Raji (cell line): Measurements from ENCODE around the gene FRMD6.

Experiments
- POLR2A ChIP-seq: IDR thresholded peaks from 2 replicates; pipeline ENCODE4 v1.6.1; 2011; ENCODE audit warnings: low read depth, low read length, control low read depth; ENCODE audit not compliant: insufficient read depth

FRMD6 gene

DNA sequence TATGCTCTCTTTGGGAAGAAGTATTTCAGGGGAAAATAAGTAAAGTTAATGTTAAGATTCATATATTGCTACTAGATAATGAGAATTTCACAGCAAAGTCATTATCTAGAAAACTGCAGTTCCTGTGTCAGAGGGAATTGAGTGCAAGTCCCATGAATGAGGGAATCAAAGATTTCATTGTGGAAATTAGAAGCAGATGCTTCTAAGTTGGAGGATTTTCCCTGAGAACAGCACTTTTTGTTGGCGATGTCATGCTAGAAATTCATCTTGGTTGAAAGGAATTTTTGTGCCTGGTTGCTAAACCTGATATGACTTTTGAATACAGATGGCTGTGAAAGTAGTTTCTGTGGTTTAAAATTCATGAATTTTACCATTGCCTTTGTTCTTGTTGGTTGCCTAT lies 25.6 kb downstream of the FRMD6 start:
- TF ChIP-seq POLR2A, result no peak

DNA sequence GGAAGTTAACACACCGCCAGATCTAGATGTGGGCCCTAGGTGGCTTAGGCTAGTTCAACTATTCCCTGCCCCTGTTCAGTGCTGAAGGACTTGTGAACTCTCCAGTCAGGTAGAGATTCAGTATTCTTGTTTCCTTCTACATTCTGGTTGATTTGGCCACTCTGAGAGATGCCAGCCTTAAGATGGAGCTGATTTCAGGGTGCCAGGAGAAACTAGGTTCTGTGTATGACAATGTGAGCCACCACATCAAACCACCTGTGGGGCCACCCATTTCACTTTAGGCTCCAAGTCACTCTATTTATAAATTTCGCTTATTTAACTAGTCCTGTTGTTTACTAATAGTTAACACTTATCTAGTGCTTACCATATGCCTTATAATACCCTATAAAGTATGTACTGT lies 26.0 kb downstream of the FRMD6 start:
- TF ChIP-seq POLR2A, result no peak

DNA sequence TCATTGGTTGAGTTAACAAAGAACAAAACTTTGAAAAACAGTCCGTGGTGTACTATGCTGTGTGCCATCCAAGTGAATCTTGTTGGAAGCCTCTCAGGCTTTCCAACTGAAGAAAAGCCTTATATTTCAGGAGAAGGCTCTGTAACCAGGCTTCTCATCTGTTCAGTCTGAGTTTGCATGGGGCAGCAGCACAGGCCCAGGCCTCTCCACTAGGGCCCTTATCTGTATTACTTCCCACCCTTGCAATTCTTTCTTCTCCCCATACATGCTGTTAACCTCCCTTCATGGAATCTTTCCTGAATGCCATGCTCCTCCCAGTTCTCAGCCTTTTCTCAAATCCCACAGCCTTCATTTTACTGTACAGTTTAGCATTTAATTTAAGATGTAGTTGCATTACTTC lies 28.3 kb downstream of the FRMD6 start:
- TF ChIP-seq POLR2A, result no peak

DNA sequence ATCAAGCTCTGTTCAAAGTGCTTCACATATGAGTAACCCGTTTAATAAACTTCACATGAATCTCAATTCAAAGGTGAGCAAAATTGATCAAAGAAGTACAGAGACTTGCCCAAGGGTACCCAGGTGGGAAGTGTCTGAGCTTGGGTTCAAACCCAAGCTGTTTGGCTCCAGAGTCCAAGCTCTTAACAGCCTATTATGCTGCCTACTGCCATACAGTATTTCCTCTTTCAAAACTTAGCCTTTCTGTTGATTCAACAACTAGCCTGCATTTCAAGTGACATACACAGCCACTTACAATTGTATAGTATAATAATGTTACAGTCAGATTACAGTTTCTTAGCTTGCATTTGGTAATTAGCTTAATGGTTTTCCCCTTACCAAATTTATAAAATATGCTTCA lies 29.7 kb downstream of the FRMD6 start:
- no peak for TF ChIP-seq POLR2A

DNA sequence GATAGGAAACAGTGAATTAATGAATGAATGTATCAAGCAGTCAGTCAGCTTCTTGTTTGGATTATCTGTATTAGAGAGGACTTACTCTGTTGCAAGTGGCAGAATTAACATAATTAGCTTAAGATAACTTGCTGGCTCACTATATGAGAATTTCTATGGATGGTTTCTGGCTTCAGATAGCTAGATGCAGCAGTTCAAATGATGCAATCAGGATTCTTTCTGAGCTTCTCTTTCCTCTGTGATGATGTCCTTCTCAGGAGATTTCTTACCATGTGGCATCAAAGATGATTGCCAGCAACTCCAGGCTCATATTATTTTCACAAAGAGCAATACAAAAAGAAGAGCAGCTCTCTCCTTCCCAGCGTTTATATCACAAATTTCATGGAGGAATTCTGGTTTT lies 30.7 kb downstream of the FRMD6 start:
- TF ChIP-seq POLR2A, result no peak

DNA sequence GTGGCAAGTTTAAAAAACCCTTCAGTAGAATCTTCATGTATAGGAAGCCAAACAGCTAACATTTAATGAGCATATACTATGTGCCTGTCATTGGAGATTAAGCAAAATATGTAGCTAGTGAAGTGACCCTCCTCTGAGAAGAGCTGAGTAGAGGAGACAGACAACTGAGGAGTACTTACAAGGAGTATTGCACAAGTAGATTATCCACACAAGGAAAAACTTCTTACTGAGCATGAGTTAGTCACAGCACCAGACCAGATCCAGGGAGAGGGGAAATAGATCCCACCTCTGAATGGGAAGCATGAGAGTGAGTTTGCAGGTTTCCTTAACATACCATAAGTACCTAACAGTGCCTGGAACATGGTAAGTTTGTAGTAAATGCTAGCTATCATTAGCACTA lies 33.0 kb downstream of the FRMD6 start:
- TF ChIP-seq POLR2A, result no peak

DNA sequence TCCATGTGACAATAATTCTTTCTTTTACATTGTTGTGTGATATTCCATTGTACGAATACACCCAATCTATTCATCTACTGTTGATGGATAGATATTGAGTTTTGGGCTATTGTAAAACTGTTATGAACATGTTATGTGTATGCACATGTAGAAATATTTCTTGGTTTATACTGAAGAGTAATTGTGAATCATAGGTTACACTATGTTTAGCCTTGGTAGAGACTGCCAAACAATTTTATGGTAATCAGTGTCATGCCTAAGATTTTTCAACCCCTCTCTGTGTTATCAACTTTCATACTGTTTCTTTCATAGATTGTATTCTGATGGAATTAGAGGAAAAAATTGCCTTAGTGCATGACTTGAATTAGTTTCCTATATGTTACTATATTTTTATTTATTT lies 39.5 kb downstream of the FRMD6 start:
- no peak for TF ChIP-seq POLR2A

DNA sequence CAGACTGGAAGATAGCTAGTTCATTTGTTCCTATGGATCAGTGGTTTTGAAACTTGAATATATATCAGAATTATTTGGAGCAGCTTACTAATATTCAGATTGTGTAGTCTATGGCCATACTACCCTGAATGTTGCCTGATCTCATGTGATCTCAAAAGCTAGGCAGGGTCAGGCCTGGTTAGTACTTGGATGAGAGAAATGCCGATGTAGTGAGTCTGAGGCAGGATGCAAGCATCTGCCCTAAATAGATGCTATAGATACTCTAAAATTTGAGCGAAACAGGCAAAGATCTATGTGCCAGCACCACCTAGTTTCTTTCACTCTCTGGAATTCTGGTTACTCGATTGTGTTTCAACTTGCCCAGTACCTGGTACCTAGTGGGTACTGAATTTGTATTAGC lies 40.9 kb downstream of the FRMD6 start:
- no peak for TF ChIP-seq POLR2A

DNA sequence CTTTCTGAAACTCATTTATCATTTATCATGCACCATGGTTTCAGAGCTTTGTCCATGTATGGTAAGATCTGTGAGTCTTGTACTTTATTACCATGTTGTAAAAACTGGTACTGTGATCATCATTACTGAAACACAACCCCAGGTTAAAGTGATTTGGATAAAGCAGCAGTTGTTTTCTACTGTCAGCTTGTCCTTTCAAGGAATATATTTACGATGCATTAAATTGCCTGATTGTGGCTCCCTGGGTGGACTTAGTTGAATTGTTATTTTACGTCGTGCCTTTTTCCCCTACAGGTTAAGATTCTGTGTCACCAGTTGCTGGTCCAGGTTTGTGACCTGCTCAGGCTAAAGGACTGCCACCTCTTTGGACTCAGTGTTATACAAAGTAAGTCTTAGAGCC lies 46.1 kb downstream of the FRMD6 start:
- TF ChIP-seq POLR2A, result no peak

DNA sequence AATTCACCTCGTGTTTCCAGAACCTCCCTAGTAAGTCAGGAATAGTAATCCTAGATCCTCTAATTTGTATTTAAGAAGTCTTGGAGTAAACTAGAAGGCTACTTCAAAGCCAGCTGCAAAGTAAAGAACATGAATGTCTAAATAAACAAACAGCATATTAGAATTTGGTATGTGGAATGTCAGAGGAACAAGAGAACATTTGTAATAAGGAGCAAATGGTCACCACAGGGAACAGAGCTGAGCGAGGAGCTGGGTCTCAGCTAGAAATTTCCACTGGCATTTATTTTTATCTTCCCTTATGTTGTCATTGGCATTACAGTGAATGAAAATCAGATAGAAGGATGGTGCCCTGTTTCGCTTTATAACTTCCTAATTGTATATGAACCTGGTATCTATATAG lies 50.2 kb downstream of the FRMD6 start:
- TF ChIP-seq POLR2A, result no peak

DNA sequence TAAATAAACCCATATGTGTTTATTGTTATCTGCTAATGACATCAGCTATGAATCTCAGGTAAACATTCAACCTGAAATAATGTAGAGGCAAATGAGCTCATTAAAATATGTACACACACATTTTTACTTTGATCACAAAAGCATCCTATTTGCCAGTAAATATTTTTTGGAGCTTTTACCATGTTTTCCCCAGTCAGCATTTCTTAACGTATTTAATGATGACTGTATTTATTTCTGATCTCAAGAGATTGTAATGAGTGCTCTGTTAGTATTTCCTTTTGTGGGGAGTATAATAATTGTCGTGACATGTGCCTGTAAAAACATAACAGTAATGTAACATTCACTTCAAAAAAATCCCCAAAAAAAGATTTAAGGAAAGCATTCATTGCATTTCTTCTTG lies 52.1 kb downstream of the FRMD6 start:
- no peak for TF ChIP-seq POLR2A

DNA sequence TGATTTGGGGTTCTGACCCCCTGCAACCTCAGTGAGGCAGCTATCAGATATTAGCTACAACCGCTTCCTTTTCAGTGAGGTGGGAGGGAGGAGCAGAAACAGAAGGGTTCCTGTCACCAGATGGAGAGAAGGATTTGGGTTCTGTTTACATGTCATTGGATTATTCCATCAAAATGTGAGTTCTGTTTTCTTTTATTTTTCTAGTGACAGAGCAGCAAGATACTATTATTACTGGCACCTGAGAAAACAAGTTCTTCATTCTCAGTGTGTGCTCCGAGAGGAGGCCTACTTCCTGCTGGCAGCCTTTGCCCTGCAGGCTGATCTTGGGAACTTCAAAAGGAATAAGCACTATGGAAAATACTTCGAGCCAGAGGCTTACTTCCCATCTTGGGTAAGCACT lies 52.8 kb downstream of the FRMD6 start:
- TF ChIP-seq POLR2A, result no peak

DNA sequence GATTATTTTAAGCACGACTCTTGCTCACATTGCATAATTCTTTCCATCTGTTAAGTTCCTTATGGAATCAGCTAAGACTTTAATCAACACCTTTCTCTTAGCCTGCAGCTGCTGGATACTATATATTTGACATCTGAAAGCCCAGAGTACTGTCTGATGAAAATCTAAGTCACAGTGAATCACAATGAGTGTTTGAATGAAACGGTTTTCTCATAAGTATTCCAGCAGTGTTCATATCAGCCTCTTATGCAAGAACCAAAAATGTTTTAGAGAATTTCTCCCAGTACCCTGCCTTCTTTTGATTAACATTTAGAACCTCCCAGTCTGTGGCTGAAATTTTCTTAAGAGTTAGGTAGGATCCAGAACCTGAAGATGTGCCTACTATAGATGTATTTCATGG lies 55.6 kb downstream of the FRMD6 start:
- TF ChIP-seq POLR2A, result no peak

DNA sequence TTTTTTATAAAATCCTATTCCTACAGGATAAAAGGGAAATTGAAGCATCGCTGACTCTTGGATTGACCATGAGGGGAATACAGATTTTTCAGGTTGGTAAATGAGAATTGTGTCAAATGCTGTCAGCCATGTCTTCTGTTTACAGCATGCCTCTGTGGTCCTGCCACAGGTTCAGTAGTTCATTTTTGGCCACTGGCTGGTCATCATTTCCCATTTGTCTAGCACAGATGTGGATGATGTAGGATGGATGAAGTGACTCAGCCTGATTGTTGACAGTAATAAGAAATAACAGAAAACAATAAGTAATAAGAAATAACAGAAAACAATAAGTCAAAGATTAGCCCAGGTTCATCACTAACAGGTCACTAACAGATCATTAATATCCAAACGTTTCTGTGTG lies 59.8 kb downstream of the FRMD6 start:
- TF ChIP-seq POLR2A, result no peak

DNA sequence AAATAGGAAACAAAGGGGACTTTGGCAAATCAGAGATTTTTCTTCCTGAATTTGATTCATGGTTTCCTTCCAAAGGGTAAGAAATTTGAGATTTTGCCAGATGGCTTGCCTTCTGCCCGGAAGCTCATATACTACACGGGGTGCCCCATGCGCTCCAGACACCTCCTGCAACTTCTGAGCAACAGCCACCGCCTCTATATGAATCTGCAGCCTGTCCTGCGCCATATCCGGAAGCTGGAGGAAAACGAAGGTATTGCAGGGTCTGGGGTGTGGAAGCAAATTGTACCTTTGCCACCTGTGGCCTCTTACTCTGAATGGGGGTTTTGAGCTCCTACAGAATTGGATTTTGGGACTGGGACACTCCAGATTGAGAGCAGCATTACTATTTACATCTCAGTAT lies 63.5 kb downstream of the FRMD6 start:
- no peak for TF ChIP-seq POLR2A

DNA sequence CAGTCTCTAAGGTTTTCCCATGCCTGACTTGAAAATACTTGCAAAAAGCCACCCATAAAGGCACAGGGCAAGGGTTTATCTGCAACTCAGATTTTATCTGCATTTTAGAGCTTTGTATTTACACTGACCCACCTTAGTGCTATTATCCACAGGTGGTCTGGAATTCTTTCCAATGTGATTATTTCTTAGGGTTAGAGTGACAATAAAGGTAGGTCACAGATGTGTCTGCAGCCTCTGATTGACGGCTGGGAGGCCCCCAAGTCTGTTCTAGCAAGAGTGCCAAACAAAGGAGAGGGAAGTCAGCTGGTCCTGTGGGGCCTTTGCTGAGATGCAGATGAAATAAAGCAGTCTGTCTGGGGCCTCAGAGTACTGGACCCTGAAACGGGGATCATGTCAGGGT lies 64.0 kb downstream of the FRMD6 start:
- TF ChIP-seq POLR2A, result no peak

DNA sequence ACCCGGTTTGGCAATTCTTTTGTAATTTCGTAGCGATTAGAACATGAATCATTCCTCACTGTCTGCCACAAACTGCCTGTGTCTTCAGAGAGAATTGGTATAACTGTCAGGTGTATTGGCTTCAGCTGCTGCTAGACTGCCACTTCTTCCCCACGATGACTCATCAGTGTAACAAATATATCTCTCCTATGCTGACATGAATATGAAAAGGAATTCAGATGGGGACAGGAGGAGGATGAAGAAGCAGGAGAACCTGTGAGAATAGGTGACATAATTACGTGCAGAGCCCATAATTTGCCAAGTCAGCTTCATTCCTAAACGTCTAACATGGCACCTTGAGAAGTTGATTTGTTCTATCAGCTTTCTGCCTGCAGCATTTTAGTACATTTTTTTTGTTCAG lies 64.9 kb downstream of the FRMD6 start:
- TF ChIP-seq POLR2A, result no peak

DNA sequence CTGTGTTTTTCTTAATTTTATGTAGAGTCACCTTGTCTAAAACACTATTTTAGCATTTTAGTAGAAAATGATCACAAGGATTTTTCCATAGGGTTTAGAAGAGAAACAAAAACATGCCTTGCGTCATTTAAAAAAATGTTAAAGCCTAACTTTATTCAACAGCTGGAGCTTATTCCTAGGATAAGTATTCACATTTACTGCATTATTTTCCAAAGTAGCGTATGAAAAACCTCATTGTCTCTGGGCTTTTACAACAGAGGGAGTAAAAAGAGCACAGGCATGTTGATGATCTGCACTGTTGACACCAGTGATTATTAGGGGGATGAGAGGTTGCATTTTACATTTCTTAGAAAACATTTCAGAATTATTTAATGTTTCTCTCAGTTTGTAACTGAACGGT lies 66.1 kb downstream of the FRMD6 start:
- no peak for TF ChIP-seq POLR2A
